Right lobe of liver (tissue), 6 donors: Measurements from ENCODE around the gene TP53. TPM values are rescaled to one million over a fixed set of nuclear protein-coding genes. Genes with fewer than 3 reads are reported as not detected.

Source experiments
- ATAC-seq, 4 donors: fragments of 200-7000 bp; cut with Tn5 transposase; one replicate each; pipeline ENCODE4 v1.9.1; 2020; ENCODE audit warnings: mild to moderate bottlenecking in 4 of 4, moderate library complexity in 4 of 4
- DNase-seq, 3 donors: peaks; one replicate each; pipeline ENCODE4 v3.0.0-alpha.2; 2020
- H3K27ac ChIP-seq, 3 donors: fragments of 200-600 bp; one replicate each; pipeline ENCODE4 v1.8.0; 2022
- H3K27me3 ChIP-seq, 2 donors: fragments of 200-600 bp; one replicate each; pipeline ENCODE4 v1.8.0; 2022
- H3K36me3 ChIP-seq, 4 donors: fragments of 200-600 bp; sonication (generic) in 1 of 4; one replicate each; pipeline versions ENCODE4 v1.5.1 to v1.8.0; 2017 to 2022; ENCODE audit warnings: control low read depth in 1 of 4
- H3K4me1 ChIP-seq, 4 donors: fragments of 200-600 bp; sonication (generic) in 1 of 4; one replicate each; pipeline versions ENCODE4 v1.5.1 to v1.8.0; 2017 to 2022; ENCODE audit warnings: control low read depth in 1 of 4
- H3K4me3 ChIP-seq, 3 donors: fragments of 200-600 bp; one replicate each; pipeline ENCODE4 v1.8.0; 2022
- H3K9me3 ChIP-seq, 4 donors: fragments of 200-600 bp; sonication (generic) in 1 of 4; one replicate each; pipeline versions ENCODE4 v1.5.1 to v1.8.0; 2017 to 2022; ENCODE audit warnings: control low read depth in 1 of 4
- POLR2A ChIP-seq: fragments of 450-650 bp; IDR thresholded peaks from one replicate; pipeline ENCODE4 v1.6.1; 2017; ENCODE audit warnings: antibody characterized with exemption, mild to moderate bottlenecking
- WGBS: methylation state at CpG from one replicate; pipeline ENCODE4 v1.1.6; 2018; ENCODE audit warnings: low coverage, low lambda C conversion rate; ENCODE audit not compliant: insufficient coverage; ENCODE audit errors: missing lambda C conversion rate; 5-methylcytosine and 5-hydroxymethylcytosine counted together
- intact Hi-C, 2 donors: fragments of 100-400 bp; cut with DNase I; formaldehyde crosslinking; loops; one replicate each; pipeline versions ENCODE4 v1.11.2 to v1.14.1; 2022
- total RNA-seq, 6 experiments: library from RNA; depleted of rRNA in 2 of 6; stranded (reverse); fragments of >200 nt in 2 of 6; fragmentation: NEBNext Ultra II Directional in 3 of 6; extraction: Animal tissue kit (Norgen Biotek cat#: 25700) in 3 of 6; gene quantifications; one replicate each; pipeline versions ENCODE4 v1.1.0 to v1.2.4, GENCODE V29; 2016 to 2023
- TF ChIP-seq, protein P1 (sequence below), 4 donors: fragments of 200-600 bp in 3 of 4; fragments of 450-650 bp in 1 of 4; IDR thresholded peaks; one replicate each; pipeline versions ENCODE4 v1.5.1 to v1.8.0; 2016 to 2022; ENCODE audit warnings: antibody characterized with exemption in 4 of 4, mild to moderate bottlenecking in 2 of 4
- donor health status: DM: no; HTN: yes; CAD: no.
- donor health status: DM: no; HTN: no; CAD: no.
- donor health status: DM: no; HTN: no; CAD: no.
- donor health status: DM: no; HTN: yes; CAD: no.
- donor health status: DM: no; HTN: yes; CAD: no.

TP53 gene
- total RNA-seq, 6 experiments from 2014 or later, result 12.9 to 30.0 (median 23.0) TPM

DNA sequence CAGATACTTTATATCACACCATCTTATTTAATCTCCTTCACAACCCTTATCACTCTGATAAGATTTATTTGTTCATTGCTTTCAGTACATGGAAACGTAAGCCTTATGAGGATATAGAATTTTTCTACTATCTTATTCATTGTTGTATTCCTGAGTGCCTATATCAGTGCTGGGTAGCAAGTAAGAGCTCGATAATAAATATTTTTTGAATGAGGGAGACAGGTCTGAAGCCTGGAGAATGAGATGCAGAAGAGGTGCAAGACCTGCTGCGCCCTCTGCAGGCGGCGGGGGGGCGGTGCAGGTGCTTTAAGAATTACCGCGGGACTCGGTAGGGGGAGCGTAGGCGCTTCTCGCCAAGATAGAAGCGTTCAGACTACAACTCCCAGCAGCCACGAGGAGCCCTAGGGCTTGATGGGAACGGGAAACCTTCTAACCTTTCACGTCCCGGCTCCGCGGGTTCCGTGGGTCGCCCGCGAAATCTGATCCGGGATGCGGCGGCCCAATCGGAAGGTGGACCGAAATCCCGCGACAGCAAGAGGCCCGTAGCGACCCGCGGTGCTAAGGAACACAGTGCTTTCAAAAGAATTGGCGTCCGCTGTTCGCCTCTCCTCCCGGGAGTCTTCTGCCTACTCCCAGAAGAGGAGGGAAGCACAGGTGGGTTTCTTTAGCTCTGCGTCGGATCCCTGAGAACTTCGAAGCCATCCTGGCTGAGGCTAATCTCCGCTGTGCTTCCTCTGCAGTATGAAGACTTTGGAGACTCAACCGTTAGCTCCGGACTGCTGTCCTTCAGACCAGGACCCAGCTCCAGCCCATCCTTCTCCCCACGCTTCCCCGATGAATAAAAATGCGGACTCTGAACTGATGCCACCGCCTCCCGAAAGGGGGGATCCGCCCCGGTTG is 868 bp upstream of the TP53 start, which contains the start of gene WRAP53:
TSS of gene WRAP53 (plus strand) at position 570 of the 900 bp plus-strand sequence. CDS start at position 742, 172 bp downstream.
- TF ChIP-seq, protein P1, sequence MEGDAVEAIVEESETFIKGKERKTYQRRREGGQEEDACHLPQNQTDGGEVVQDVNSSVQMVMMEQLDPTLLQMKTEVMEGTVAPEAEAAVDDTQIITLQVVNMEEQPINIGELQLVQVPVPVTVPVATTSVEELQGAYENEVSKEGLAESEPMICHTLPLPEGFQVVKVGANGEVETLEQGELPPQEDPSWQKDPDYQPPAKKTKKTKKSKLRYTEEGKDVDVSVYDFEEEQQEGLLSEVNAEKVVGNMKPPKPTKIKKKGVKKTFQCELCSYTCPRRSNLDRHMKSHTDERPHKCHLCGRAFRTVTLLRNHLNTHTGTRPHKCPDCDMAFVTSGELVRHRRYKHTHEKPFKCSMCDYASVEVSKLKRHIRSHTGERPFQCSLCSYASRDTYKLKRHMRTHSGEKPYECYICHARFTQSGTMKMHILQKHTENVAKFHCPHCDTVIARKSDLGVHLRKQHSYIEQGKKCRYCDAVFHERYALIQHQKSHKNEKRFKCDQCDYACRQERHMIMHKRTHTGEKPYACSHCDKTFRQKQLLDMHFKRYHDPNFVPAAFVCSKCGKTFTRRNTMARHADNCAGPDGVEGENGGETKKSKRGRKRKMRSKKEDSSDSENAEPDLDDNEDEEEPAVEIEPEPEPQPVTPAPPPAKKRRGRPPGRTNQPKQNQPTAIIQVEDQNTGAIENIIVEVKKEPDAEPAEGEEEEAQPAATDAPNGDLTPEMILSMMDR (IDR thresholded peaks at IDR 0.05), result peak; percentile 99 to 100 (median 100)
- peak; percentile 23 for TF ChIP-seq POLR2A
- H3K4me1 ChIP-seq, result peaks cover 0 to 22% (median 10%) of the 10 kb centered on the region in 4 donors
- H3K27ac ChIP-seq, result peak within 1 kb of the TSS; percentile 90 to 98 (median 93)
- WGBS, result 0% methylated on average over 8 of the region's 51 CpGs
- ATAC-seq, result peak; percentile 86 to 95 (median 89)
- no peaks in the 10 kb centered on the region for H3K36me3 ChIP-seq
- intact Hi-C loops, result loop anchor here (10.0 kb wide), 1 partner anchor 53 kb away; the partner anchor contains the start of gene SHBG (in 2 of the 2)
- H3K4me3 ChIP-seq, result peak within 1 kb of the TSS; percentile 69 to 94 (median 88)
- no peaks in the 10 kb centered on the region for H3K9me3 ChIP-seq
- no peaks in the 10 kb centered on the region for H3K27me3 ChIP-seq
- DNase-seq, result peak; percentile 95 to 98 (median 97)

DNA sequence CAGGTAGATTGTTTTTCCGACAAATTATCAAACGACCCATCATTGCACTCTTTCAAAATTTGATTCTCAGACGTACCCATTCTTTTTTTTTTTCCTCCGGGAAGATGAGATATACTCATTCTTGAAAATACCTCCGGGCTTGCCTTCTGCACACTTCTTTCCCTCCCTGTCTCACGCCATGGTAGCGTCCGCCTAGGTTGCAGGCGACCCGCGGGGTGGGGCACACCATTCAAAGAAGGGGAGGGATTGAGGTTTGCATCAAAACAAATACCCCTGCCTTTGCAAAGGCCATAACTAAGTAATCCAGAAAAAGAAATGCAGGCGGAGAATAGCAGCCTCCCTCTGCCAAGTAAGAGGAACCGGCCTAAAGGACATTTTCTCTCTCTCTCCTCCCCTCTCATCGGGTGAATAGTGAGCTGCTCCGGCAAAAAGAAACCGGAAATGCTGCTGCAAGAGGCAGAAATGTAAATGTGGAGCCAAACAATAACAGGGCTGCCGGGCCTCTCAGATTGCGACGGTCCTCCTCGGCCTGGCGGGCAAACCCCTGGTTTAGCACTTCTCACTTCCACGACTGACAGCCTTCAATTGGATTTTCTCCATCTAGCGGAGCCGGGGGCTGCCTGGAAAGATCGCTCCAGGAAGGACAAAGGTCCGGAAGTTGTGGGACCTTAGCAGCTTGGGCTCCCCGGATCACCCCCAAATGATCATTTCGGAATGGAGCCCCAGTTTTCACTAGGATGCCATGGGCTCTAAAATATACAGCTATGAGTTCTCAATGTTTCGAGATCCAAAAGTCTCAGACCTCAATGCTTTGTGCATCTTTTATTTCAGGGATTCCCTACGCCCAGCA is 843 bp downstream of the TP53 start:
- intact Hi-C loops, result loop anchor here (10.0 kb wide), 1 partner anchor 52 kb away; the partner anchor contains the start of gene SHBG (in 2 of the 2)
- TF ChIP-seq, protein P1 (IDR thresholded peaks at IDR 0.05), result no peak
- TF ChIP-seq POLR2A, result peak; percentile 82
- Histone ChIP-seq H3K4me3 (peak overlapping the region; percentile 69 to 94 (median 88)), H3K9me3 (no peaks in the 10 kb centered on the region), H3K27ac (peak overlapping the region; percentile 90 to 98 (median 93)), H3K27me3 (no peaks in the 10 kb centered on the region), H3K4me1 (peaks cover 0 to 22% (median 10%) of the 10 kb centered on the region in 4 donors), H3K36me3 (no peaks in the 10 kb centered on the region)
- DNase-seq (peak; percentile 78 to 81 (median 80)), ATAC-seq (peak; percentile 60 to 68 (median 64))
- WGBS, result 0% methylated on average over 21 of the region's 30 CpGs

DNA sequence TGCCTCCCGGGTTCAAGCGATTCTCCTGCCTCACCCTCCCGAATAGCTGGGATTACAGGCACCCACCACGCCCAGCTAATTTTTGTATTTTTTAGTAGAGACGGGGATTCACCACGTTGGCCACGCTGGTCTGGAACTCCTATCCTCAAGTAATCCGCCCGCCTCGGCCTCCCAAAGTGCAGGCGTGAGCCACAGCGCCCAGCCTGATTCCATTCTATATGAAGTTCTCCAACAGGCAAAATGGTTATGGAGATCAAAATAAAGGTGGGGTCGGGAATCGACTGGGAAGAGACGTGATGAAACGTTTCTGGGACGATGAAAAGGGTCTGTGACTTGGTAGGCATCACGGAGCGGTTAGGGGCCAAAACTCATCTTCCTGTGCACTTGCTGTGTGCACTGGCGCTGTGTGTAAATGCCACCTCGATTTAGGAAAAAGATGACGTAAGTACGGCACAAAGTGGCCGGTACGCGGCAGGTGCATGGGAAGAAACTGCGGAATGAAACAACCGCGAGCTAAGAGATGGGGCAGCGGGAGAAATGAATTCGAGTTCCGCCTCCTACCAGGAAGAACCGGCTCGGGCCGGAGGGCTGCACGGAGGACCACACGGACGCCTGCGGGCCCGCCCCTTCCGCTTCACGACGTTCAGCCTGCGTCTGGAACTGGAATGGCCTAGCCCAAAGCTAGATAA is 1.6 kb downstream of the TP53 start:
- Histone ChIP-seq H3K4me1 (peaks cover 0 to 22% (median 10%) of the 10 kb centered on the region in 4 donors), H3K27ac (peak overlapping the region; percentile 90 to 98 (median 93)), H3K9me3 (no peaks in the 10 kb centered on the region), H3K27me3 (no peaks in the 10 kb centered on the region), H3K36me3 (no peaks in the 10 kb centered on the region), H3K4me3 (peak overlapping the region; percentile 69 to 94 (median 88))
- peak; percentile 94 to 96 (median 94) for DNase-seq
- 2% methylated on average over 29 of the region's 44 CpGs for WGBS
- TF ChIP-seq POLR2A, result no peak
- TF ChIP-seq, protein P1 (IDR thresholded peaks at IDR 0.05), result no peak
- intact Hi-C loops, result loop anchor here (10.0 kb wide), 1 partner anchor 51 kb away; the partner anchor contains the start of gene SHBG (in 2 of the 2)
- ATAC-seq, result peak; percentile 76 to 80 (median 78)
